ENCODE data around the gene NRARP. TPM values are rescaled to one million over a fixed set of nuclear protein-coding genes. Genes with fewer than 3 reads are reported as not detected.

Gene NRARP
- total RNA-seq, 1 donor from 2014 or later: 170 TPM

GRCh38 chr9:137266585-137267453 lies 35.3 kb downstream of the NRARP start:
- no peaks in the 10 kb centered on the region for H3K4me1 Mint-ChIP-seq (ENCODE audit: unreplicated experiment)
- H3K27me3 Mint-ChIP-seq (ENCODE audit: unreplicated experiment): peaks cover 5% of the 10 kb centered on the region
- H3K36me3 Mint-ChIP-seq (ENCODE audit: low read depth, unreplicated experiment): peaks cover 20% of the 10 kb centered on the region
- no peak overlapping the region for H3K4me3 Mint-ChIP-seq (ENCODE audit: unreplicated experiment)
- no peak overlapping the region for H3K27ac Mint-ChIP-seq (ENCODE audit: unreplicated experiment)
- DNase-seq (ENCODE audit: low spot score): no peak
- no peak for TF ChIP-seq CTCF (IDR thresholded peaks at IDR 0.05; ENCODE audit: unreplicated experiment)
- no peaks in the 10 kb centered on the region for H3K9me3 Mint-ChIP-seq (ENCODE audit: unreplicated experiment)

GRCh38 chr9:137266162-137266527 lies 35.9 kb downstream of the NRARP start:
- no peaks in the 10 kb centered on the region for H3K9me3 Mint-ChIP-seq (ENCODE audit: unreplicated experiment)
- no peak overlapping the region for H3K4me3 Mint-ChIP-seq (ENCODE audit: unreplicated experiment)
- H3K27me3 Mint-ChIP-seq (ENCODE audit: unreplicated experiment): peaks cover 5% of the 10 kb centered on the region
- H3K4me1 Mint-ChIP-seq (ENCODE audit: unreplicated experiment): no peaks in the 10 kb centered on the region
- no peak for DNase-seq (ENCODE audit: low spot score)
- H3K36me3 Mint-ChIP-seq (ENCODE audit: low read depth, unreplicated experiment): peaks cover 23% of the 10 kb centered on the region
- TF ChIP-seq CTCF (IDR thresholded peaks at IDR 0.05; ENCODE audit: unreplicated experiment): no peak
- no peak overlapping the region for H3K27ac Mint-ChIP-seq (ENCODE audit: unreplicated experiment)

GRCh38 chr9:137265496-137266161 lies 36.4 kb downstream of the NRARP start:
- Mint-ChIP-seq H3K9me3 (ENCODE audit: unreplicated experiment) (no peaks in the 10 kb centered on the region), H3K27ac (ENCODE audit: unreplicated experiment) (no peak overlapping the region), H3K36me3 (ENCODE audit: low read depth, unreplicated experiment) (peaks cover 23% of the 10 kb centered on the region), H3K27me3 (ENCODE audit: unreplicated experiment) (peaks cover 5% of the 10 kb centered on the region), H3K4me3 (ENCODE audit: unreplicated experiment) (no peak overlapping the region), H3K4me1 (ENCODE audit: unreplicated experiment) (no peaks in the 10 kb centered on the region)
- no peak for TF ChIP-seq CTCF (IDR thresholded peaks at IDR 0.05; ENCODE audit: unreplicated experiment)
- DNase-seq (ENCODE audit: low spot score): no peak

GRCh38 chr9:137264067-137264466 lies 38.0 kb downstream of the NRARP start:
- H3K27ac Mint-ChIP-seq (ENCODE audit: unreplicated experiment): no peak overlapping the region
- H3K4me3 Mint-ChIP-seq (ENCODE audit: unreplicated experiment): no peak overlapping the region
- H3K27me3 Mint-ChIP-seq (ENCODE audit: unreplicated experiment): peaks cover 5% of the 10 kb centered on the region
- TF ChIP-seq CTCF (IDR thresholded peaks at IDR 0.05; ENCODE audit: unreplicated experiment): no peak
- no peaks in the 10 kb centered on the region for H3K9me3 Mint-ChIP-seq (ENCODE audit: unreplicated experiment)
- no peak for DNase-seq (ENCODE audit: low spot score)
- H3K36me3 Mint-ChIP-seq (ENCODE audit: low read depth, unreplicated experiment): peaks cover 13% of the 10 kb centered on the region
- H3K4me1 Mint-ChIP-seq (ENCODE audit: unreplicated experiment): no peaks in the 10 kb centered on the region

- Mint-ChIP-seq H3K9me3 (ENCODE audit: unreplicated experiment) (no peaks in the 10 kb centered on the region), H3K27ac (ENCODE audit: unreplicated experiment) (no peak overlapping the region), H3K27me3 (ENCODE audit: unreplicated experiment) (peaks cover 5% of the 10 kb centered on the region), H3K36me3 (ENCODE audit: low read depth, unreplicated experiment) (peaks cover 9% of the 10 kb centered on the region), H3K4me3 (ENCODE audit: unreplicated experiment) (no peak overlapping the region), H3K4me1 (ENCODE audit: unreplicated experiment) (no peaks in the 10 kb centered on the region)
- no peak for TF ChIP-seq CTCF (IDR thresholded peaks at IDR 0.05; ENCODE audit: unreplicated experiment)
- DNase-seq (ENCODE audit: low spot score): no peak
Observed at GRCh38 chr9:137263506-137263905, 38.6 kb downstream of the NRARP start.
